Measurements from ENCODE around the gene LPAR5.
A peak's percentile ranks its signal among the peaks of the same experiment; 100 is the strongest.

Gene LPAR5

DNA sequence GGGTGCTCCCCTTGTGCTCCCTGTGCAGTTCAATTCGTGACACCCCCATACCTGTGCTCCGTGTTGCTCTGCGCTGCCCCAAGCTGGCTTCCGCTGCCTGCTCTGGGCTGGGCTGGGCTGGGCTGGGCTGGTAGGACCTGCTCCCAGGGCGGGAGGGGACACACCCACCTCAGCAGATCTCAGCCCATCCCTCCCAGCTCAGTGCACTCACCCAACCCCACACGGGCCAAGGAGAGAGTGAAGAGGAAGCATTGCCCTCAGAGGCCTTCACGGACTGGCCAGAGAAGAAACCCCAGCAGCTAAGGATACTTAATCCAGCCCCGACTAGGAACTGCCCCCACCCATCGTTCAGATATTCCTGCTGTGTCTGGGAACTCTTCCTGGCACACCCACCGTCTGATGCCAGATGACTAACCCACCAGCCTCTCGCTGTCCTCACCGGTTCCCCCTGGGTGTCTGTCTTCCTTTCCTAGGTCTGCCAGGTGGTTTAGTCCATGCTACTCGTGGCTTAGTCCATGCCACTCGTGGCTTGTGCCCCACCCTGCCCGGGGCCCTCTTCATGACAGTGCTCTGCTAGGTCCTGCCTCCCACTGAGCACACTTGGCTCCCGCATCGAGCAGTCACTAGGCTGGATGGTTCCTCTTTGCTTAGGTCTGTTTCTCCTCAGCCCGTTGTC lies at the start of gene LPAR5:
TSS of gene LPAR5 (minus strand) at position 104 of the 676 bp plus-strand sequence. CDS start 14,711 bp downstream, outside the sequence.
- DNase-seq, result no peak

DNA sequence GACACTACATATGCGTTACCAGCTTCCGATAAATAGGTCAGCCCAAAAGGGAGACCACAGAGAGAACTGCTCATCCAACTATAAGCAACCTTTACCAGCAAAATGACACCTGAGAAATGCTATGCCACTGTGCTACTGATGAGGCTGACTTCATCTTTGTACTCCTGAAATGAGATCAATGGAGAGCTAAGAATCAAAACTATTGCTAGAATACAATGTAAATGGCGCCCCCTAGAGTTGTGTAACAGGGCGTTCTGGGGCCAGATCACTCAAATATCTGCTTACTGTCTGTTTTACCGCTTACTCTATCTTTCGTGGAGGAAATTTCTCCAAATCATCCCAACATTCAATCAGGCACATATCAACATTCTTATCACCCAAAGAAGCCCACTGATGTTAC lies 48.9 kb upstream of the LPAR5 start:
- peak; percentile 88 for DNase-seq

DNA sequence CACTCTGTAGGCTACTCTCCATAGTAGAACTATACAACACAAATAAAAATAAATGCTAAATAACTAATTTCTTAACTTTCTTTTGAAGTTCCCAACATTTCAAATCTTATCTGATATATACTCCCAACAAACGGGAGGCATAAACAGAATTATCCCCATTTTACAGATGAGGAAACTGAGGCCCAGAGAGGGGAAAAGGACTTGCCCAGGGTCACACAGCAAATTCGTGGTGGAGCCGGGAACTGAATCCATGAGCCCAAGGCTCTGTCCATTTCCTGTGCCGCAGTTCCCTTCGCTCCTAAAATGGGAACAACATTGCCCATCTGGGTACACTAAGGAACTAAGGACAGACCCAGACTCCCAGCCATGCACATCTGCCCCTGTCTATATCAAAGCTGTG lies 41.2 kb upstream of the LPAR5 start:
- no peak for DNase-seq

DNA sequence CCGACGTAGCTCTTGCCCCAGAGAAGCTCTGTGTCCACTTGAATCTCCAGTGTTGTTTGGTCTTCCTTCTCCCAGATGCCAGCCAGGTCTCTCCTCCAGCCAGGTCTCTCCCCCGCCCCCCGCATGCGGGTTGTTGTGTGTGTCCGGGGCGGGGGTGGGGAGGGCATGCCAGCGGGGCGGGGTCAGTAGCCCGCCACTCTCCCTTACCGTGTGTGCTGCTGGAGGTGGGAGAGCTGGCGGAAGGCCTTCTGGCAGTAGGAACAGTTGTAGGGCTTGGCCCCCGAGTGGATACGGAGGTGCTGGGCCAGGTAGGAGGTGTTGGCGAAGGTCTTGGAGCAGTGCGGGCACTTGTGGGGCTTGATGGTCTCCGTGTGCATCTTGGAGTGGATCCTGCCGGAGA lies 36.4 kb upstream of the LPAR5 start:
- no peak for DNase-seq

DNA sequence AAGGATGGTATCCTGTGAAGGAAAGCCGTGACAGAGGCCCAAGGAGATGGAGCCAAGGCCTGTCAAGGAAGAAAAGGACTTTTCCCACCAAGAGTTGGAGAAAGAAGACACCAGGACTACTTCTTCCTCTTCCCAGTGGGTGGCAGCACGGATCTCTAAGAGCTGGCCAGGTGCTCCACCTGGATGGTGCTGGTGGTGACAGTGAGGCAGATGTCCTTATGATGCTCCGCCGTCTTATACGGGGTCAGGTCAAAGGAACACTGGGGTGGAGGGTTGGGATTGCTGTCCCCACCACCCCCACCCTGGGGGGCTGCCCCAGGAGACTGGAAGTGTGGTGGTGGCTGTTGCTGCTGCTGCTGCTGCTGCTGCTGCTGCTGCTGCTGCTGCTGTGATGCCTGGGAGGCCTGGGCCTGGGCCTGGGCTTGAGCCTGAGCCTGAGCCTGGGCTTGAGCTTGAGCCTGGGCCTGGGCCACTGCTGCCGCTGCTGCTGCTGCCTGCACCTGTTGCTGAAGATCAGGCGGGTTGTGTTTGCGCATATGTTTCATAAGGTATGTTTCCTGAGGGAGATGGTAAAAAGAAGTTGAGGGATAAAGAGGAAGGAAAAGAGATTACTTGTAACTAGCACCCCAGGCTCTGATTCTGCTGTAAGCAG lies 31.9 kb upstream of the LPAR5 start:
- DNase-seq, result peak; percentile 82

DNA sequence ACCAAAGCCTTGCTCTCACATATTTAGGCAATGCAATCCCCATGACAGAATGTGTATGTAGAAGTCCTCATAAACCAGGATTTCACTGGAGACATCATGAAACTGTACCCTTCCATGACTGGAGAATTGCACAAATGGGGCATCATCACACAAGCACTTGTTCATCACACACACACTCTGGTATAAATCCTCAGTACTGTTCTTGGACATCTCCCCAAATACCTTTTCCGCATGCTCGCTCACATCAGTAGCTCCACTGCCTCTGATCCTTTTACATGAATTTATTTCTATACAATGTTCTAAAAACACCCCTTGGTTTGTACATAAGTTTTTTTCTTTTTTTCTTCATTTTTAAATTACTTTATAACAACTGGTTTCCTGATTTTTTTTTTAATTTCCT lies 30.5 kb upstream of the LPAR5 start:
- no peak for DNase-seq

DNA sequence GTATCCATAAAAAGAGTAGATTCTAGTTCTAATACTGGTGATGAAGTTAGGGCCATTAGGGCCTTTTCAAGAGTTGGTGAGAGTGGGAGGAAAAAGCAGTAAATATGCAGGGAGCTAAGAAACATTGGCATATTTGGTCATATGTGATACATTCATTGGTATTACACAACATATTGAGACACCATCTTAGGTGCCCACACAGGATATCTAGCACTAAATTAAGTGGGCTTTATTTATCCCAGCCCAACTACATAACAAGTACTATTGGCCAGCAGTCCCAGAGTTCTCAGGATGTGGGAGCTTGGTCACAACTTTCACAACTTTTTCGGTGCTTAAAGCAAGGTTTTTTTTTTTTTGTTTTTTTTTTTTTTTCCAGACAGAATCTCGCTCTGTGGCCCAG lies 29.1 kb upstream of the LPAR5 start:
- DNase-seq, result no peak

DNA sequence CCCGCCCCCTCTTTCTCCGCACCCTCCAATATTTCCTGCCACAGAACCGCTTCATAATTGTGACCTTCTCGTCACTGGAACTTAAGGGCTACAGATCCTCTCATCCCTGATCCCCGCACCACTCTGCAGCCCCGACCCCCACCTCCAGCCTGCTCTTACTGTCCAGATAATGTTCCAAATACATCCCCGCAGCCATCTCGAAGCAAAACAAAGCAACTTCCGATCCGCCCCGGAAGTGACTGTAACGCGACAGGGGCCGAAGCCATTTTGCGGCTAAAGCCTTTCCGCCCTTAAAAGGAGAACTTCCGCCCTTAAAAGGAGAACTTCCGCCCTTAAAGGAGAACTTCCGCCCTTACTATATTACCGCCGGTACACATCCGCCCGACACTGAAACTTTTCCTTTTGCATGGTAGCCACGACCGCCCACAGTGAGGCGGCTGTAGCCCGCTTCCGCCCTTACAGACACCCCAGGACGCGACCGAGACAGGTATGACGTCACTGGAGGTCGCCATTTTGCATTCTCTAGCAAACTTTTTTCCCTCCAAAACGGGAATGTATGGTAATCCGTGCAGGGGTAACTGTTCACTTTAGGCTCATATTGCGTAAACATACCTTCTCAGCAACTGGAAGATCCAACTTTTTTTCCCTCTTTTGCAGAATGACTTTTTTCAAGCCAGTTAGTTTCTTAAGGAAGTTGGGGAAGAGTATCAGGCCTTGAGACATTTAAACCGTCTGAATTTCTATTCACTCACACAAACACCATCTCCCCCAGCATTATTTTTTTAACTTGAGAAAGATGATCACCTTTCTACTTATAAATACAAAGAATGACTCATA lies 27.4 kb upstream of the LPAR5 start, which contains the start of gene ING4:
TSS of gene ING4 (minus strand) at position 214 of the 837 bp plus-strand sequence. CDS start at position 196, 18 bp downstream.
- peak; percentile 100 for DNase-seq

DNA sequence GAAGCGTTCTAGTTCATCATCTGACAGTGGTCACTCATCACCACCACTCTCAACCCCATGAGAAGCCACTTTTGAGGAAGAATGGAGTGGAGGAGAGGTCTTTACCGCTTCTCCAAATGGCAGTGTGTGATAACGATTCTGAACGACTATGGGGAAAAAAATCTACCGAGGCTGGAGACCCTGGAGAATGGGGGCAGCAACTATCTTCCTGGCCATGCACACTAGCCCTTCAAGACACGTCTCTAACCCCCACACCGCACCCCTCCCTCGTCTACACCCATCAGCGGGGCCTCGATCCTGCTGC lies 26.8 kb upstream of the LPAR5 start:
- no peak for DNase-seq

DNA sequence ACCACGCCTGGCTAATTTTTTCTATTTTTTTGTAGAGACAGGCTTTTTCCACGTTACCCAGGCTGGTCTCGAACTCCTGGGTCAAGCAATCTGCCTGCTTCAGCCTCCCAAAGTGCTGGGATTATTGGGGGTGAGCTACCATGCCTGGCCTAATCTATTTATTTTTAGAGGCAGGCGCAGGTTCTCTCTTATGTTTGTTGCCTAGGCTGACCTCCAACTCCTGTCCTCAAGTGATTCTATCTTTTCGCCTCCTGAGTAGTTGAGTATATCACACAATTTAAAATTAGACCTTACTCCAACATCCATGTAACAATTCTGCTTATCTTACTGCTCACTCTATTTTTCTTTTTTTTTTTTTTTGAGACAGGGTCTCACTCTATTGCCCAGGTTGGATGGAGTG lies 18.2 kb upstream of the LPAR5 start:
- DNase-seq, result no peak

DNA sequence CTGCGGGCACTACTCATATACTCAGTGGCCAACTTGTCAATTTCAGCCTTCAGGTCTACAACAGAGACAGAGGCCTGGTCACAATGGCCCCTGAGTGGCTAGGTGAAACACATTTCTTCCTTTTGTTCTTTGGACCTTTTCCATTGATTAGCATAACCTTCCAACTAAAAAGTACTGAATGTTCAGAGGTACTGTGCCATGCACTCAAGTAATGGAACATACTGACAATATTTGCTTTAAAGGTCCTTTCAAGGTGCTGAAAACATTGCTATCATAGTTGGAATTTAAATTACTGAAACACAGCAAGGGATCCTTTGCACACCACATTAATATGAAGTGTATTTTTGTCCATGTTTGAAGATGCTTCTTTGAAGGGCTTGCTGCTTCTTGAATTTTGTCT lies 17.6 kb upstream of the LPAR5 start:
- no peak for DNase-seq

DNA sequence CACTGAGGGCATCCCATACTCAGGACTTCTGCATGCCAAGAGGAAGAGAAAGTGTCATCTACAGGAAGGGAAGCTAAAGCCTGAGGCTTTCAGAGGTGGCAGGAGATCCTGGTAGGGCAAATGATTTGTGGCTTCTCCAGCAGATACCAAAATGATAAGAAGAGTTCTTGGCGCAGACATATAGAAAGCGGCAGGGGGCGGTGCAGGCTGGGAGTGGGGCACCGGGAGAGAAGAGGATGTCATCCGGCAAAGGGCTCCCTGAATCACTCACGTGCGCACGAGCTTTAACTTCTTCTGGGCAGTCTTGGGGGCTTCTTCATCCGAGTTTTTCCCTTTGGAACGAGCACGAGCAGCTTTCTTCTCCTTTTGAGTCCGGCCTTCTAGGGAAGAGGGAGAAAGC lies 16.6 kb upstream of the LPAR5 start:
- no peak for DNase-seq

DNA sequence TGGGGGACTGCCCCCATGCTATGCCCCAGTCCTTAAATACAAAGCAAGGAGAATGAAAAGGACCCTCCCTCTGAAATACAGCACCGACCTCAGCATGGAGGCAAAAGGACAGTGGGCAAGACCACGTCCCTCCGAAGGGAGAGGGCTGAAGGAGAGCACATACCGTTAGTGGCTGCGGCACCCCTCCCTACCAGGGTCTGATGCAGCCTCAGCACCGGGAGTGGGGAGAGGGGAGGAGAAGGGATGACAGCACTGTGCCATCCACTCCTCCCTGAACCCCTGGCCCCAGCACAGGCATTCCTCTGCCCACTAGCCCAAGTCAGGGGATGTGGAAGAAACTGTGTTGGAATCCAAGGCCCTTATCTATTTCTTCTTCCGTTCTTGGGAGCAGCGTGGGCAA lies 15.1 kb upstream of the LPAR5 start:
- no peak for DNase-seq

DNA sequence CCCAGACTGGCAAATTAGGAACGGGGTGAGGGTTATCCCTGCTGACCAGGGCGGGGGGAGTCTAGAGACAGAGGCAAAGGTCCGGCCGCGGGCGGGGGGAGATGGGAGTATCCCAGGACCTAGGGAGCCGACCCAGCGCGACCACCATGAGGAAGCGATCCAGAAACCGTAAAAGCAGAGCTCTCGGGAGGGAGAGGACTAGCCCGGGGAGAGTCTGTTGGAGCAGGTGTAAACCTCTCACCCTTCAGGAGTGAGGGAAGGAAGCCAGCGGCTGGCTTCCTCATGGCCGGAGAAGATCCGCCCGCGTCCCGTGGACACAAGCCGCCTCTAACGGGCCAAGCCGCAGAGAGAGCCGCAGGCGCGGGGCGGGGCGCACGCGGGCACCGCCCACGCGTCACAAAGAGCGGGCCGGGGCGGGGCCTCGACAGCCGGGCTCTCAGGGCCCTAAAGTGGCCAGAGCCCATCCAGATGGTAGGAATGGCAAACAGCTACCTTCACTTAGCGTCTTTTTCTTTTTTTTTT lies 11.4 kb upstream of the LPAR5 start, which contains the start of gene ACRBP:
TSS of gene ACRBP (minus strand) at position 350 of the 522 bp plus-strand sequence. CDS start at position 284, 66 bp downstream.
- DNase-seq, result no peak

DNA sequence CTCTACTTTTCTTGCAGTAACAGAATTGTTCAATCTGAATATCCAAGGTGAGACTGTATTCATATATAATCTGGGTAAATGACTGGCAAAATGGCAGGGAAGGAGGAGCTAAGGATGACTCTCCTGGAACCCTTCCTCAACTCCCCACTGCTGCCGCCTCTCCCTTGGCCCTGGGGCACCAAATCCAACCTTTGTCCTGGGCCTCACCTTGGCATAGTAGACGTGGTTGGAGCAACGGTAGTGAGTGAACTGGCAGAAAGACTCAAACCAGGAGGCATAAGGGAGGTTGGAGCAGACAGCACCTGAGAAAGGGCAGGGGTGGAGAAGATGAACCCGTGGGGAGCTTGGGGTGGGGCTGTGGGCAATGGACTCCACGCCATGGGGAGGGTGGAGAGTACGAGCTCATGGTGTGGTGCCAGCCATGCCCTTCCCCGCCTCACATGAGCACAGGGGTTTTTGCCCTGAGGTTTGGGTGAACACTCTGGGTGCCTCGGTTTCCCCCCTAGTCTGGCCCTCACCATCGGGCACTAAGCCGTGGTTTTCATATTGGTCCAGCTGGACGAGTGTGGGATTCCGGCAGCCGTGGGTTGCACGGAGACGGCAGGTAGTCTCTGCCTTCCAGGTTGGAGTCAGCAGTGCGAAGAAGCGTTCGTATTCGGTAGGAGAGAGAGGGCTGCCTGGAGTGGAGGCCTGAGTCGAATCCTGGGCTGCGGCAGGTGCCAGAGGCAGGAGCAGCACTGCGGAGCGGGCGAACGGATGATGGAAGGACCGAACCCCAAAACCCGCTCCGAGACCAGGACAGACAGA lies 10.7 kb upstream of the LPAR5 start:
- no peak for DNase-seq

DNA sequence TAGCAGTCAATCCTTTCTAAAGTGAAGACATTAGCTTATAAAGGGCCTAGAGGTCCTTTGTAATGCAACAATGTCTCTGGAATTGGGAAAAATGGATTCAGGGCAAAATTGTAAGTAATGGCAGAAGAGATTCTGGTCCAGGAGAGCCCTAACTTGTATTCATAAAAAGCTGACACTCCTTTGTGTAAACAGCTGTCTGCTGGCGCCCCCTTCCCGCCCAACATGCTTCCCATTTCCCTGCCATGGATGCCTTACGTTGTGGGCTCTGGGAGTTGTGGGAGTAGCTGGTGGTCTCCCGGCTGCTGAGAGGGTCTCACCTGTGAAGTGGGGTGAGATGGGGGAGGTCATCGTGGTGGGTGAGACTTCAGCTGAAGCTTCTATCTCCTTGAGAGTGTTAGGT lies 9.1 kb upstream of the LPAR5 start:
- DNase-seq, result peak; percentile 53

DNA sequence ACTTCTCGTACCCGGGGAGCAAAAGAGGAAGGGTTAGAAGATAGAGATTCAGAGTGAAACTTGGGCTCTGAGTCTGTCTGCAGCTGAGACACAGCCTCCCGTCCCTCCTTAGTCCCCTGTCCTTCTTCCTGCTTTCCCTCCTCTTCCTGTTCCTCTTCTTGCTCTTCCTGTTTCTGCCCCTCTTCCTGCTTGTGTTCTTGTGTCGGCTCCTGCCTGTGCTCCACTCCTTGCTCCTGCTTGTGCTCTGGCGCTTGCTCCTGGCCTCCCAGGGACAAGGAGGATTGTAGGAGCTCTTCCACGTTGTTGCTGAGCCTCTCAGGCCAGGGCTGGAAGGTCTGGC lies 8.5 kb upstream of the LPAR5 start:
- no peak for DNase-seq

DNA sequence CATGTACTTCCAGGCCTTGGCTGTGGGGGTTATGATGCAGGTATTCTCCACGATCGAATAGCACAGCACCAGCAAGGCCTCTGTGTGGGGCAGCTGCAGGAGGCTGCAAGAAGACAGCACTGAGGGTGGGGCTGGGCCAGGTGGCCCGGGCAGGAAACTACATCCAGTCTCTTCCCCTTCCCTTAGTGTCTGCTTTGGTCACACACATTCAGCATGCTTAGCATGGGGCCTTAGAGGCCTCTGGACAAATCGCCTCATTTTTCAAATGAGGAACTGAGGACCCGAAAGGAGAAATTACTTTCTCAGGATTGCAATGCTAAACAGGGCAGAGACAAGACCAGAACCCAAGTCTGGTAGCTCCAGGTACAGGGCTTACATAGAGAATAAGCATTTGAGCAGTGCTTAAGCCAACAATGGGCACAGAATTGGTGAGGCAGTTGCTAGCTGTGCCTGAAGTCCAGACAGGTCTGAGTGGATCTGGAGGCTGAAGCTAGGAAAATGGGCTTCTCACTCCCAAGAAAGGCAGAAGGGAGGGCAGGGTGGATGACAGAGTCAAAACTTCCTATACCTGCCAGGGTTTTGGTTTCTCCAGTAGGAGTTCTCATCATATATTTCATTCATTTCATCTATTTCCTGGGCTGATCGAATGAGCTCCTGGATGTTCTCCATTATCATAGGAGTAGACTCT lies 8.0 kb upstream of the LPAR5 start:
- DNase-seq, result no peak

DNA sequence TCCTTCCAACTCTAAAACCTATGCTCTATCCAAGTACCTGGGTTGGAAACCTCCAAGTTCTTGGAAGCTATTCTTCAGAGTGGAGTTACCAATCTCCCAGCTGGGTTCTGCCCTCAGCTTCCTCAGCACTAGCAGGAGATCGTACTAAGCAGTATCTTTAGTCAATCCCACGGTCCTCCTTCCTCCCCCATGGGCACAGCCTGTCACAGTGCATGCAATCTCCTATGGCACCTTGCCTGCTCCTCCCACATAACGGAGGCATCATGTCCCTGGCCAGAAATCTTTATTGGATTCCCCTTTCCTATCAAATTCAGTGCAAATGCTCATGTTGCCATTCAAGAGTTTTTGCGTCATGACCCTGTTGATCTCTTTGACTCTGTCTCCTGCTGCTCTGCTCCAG lies 5.4 kb upstream of the LPAR5 start:
- no peak for DNase-seq

DNA sequence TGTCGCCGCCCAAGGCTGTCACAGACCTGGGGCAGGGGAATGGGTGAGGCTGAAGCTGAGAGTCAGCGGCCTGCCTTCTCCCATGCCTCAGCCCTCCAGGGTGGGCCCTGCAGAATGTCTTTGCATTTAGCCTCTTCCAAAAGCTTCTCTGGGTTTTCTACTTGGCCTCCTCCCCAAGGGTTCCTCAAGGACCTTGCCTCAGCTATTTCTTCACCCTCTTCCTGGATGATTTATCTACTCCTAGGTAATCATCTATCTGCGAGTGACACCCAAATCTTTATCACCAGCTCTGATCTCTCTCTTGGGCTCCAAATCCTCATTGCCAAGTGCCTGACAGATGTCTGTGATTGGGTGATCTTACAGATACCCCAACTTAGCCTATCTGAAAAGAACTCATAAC lies 4.7 kb upstream of the LPAR5 start:
- no peak for DNase-seq

DNA sequence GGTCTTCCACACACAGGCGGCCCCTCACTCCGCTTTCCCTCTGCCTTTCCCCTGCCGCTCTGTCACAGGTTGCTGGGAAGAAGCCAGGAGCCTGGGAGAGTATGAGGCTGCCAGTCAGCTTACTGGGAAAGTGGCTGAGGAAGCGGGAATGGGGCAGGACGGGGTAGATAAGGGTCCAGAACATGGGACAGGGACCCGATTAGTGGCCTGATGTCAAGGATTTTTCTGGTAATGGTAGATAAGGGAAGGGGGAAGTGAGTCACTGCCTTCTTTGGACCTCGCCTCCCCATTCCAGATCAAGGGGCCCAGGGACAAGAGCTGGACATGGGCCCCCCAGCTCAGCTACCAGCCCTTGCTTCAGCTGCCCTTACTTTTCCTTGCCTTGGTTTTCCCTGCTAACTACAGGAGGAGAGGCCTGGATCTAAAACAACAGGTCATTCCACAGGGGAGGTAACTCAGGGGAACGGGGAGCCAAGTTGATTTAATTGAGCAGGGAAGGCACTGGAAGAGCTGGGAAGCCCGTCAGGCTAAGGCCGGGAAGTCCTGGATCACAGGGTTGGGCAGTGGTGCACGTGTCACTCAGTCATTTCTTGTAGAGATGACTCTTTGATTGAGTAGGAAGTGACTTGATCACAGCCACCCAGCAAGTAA lies 3.5 kb upstream of the LPAR5 start:
- DNase-seq, result no peak

DNA sequence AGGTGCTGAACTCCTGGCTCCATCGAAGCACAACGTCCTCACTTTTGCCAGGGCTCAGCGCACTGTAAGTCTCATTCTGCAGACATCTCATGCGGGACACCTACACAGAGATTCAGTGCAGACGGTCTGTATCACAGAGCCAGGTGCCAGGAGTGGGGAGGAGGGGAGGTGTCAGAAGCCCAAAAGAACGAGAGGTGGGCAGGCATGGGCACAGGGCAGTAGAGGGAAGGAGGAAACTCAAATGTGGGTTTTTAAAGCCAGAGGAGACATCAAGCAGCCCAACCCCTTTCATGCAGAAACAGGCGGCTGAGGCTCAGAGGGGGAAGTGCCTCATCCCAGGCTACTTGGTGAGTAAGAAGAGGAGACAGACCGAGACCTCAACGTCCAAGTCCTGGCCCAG lies 2.5 kb upstream of the LPAR5 start:
- no peak for DNase-seq

All from NCI-H2171 treated with DMSO at 0.1 percent for 48 hours (cell line).